Heart left ventricle (tissue), 13 donors: ENCODE measurements around the gene CCDC127.

Experiments used
- POLR2A ChIP-seq, 2 donors: fragments of 450-650 bp; IDR thresholded peaks; one replicate each; pipeline ENCODE4 v1.6.1; 2017; ENCODE audit warnings: antibody characterized with exemption in 2 of 2, mild to moderate bottlenecking in 2 of 2, moderate library complexity in 2 of 2
- TF ChIP-seq, protein P1 (sequence below), 12 donors: fragments of 200-600 bp; sonication (generic) in 4 of 12; IDR thresholded peaks; one replicate each; pipeline versions ENCODE4 v1.5.0 to v1.8.0; 2018 to 2022; ENCODE audit warnings: antibody characterized with exemption in 12 of 12, mild to moderate bottlenecking in 5 of 12
- donor health status: ischemic (EF 13 %, LVEDD 7.1; RV severe dilation, severe dysfunction).
- donor health status: DM: no; HTN: yes; CAD: no.
- donor health status: DM: no; HTN: no; CAD: no.
- donor health status: ischemic (EF 25% LVEDD 6.9; RV normal size, moderate dysfunction).
- donor health status: ischemic (EF 25% LVEDD 5.7; RV mildly dilated, moderate dysfunction).
- donor health status: ischemic (EF 35%, LVEDD 5.7; RV mildly dilated, moderate dysfunction).
- donor health status: nonischemic (EF 11% LVEDD 7.7; RV severe dilation, severe dysfunction).
- donor health status: DM: yes; HTN: yes; CAD: no.
- donor health status: PGD.
- donor health status: ischemic (EF 29% LVEDD 5.4; RV normal size, mild dysfunction).
- donor health status: nonischemic (EF 23%, LVEDD 6.1; RV moderate dilation, normal function).

DNA sequence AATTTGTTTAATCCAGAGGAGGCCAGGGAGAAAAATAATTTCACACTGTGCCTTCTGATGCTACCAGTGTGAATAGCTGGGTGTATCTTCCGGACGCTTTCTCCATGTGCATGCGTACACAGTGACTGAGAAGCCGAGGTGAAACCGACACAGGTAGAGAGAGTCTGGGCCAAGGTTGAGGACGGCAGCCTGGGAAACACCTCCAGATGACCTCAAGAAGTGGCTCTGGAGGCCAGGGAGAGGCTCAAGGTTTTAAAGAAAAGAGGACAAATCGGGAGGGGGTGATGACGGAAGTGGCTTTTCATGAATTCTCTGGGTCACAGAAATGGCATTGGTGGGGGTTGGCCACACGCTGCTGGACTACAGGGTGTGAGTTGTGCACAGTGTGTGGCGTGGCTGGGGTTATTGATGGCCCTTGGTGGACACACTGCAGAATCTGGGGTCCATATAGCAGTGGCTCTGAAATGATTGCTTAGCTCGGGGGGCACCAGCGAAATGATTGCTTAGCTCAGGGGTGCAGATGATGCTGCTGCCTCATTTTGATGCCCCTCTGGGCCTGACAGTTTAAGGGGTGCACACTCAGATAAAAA, 60.7 kb downstream of the CCDC127 start:
- no peak for TF ChIP-seq POLR2A (IDR thresholded peaks at IDR 0.05)
- TF ChIP-seq, protein P1, sequence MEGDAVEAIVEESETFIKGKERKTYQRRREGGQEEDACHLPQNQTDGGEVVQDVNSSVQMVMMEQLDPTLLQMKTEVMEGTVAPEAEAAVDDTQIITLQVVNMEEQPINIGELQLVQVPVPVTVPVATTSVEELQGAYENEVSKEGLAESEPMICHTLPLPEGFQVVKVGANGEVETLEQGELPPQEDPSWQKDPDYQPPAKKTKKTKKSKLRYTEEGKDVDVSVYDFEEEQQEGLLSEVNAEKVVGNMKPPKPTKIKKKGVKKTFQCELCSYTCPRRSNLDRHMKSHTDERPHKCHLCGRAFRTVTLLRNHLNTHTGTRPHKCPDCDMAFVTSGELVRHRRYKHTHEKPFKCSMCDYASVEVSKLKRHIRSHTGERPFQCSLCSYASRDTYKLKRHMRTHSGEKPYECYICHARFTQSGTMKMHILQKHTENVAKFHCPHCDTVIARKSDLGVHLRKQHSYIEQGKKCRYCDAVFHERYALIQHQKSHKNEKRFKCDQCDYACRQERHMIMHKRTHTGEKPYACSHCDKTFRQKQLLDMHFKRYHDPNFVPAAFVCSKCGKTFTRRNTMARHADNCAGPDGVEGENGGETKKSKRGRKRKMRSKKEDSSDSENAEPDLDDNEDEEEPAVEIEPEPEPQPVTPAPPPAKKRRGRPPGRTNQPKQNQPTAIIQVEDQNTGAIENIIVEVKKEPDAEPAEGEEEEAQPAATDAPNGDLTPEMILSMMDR (IDR thresholded peaks at IDR 0.05), result no peak
